Fibroblast of pulmonary artery (primary cell): ENCODE data around the gene ABHD15.
A peak's percentile ranks its signal among the peaks of the same experiment; 100 is the strongest.

Experiments
- DNase-seq: peaks from one replicate; pipeline ENCODE4 v3.0.0-alpha.2; 2010; ENCODE audit warnings: low read depth
- H3K4me3 ChIP-seq: replicated peaks from 2 replicates; pipeline ENCODE4 v1.5.1; 2011; ENCODE audit warnings: low read depth, mild to moderate bottlenecking, control low read depth, low read length, moderate library complexity
- CTCF ChIP-seq: IDR thresholded peaks from 2 replicates; pipeline ENCODE4 v1.5.1; 2011; ENCODE audit warnings: mild to moderate bottlenecking, control low read depth, low read length, inconsistent platforms; ENCODE audit errors: missing control alignments

The ABHD15 gene

GRCh38 chr17:29585080-29585751 is 18.4 kb upstream of the ABHD15 start:
- TF ChIP-seq CTCF = peak; percentile 35
- no peak overlapping the region for H3K4me3 ChIP-seq
- DNase-seq = peak; percentile 36

GRCh38 chr17:29584452-29585079 is 17.7 kb upstream of the ABHD15 start:
- DNase-seq = no peak
- no peak for TF ChIP-seq CTCF

GRCh38 chr17:29583324-29584248 is 16.7 kb upstream of the ABHD15 start:
- no peak for TF ChIP-seq CTCF
- DNase-seq = no peak

More at GRCh38 chr17:29584452-29585079, 17.7 kb upstream of the ABHD15 start:
- H3K4me3 ChIP-seq = no peak overlapping the region

GRCh38 chr17:29582772-29583171 is 15.9 kb upstream of the ABHD15 start:
- H3K4me3 ChIP-seq = no peak overlapping the region
- TF ChIP-seq CTCF = no peak
- DNase-seq = no peak

More at GRCh38 chr17:29583324-29584248, 16.7 kb upstream of the ABHD15 start:
- H3K4me3 ChIP-seq = no peak overlapping the region

GRCh38 chr17:29582254-29582765 is 15.5 kb upstream of the ABHD15 start:
- no peak for DNase-seq
- TF ChIP-seq CTCF = no peak

GRCh38 chr17:29581583-29582253 is 14.9 kb upstream of the ABHD15 start:
- no peak for DNase-seq
- H3K4me3 ChIP-seq = no peak overlapping the region
- TF ChIP-seq CTCF = no peak

More at GRCh38 chr17:29582254-29582765, 15.5 kb upstream of the ABHD15 start:
- no peak overlapping the region for H3K4me3 ChIP-seq
